Ovary (tissue), 3 donors: ENCODE data around the gene ATXN7.

Source experiments
- EP300 ChIP-seq: sonication (generic); formaldehyde crosslinking; IDR thresholded peaks from one replicate; pipeline ENCODE4 v1.6.1; 2017; ENCODE audit warnings: antibody characterized with exemption
- TF ChIP-seq, protein P1 (sequence below), 3 donors: fragments of 450-650 bp in 2 of 3; fragments of 200-600 bp in 1 of 3; IDR thresholded peaks; one replicate each; pipeline versions ENCODE4 v1.5.1 to v1.8.0; 2016 to 2022; ENCODE audit warnings: antibody characterized with exemption in 3 of 3, mild to moderate bottlenecking in 1 of 3
- donor health status: DM: no; HTN: no; CAD: no.

DNA sequence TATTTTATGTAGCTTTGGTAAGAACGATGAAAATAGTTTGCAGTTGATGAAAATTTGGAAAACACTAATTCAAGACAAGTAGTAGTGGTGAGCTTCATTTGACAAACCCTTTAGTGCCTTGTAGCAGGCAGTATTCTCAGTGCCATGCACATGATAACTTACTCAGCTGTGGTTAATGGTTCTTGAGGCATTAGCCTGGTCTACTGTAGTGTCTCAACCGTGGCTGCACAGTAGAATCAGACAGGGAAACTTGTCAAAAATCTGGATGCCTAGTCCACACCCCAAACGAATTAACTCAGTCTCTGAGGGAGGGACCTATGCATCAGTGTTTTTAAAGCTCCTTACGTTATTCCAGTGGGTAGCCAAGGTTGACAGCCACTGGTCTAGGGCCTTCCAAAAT is 114.2 kb downstream of the ATXN7 start:
- TF ChIP-seq, protein P1, sequence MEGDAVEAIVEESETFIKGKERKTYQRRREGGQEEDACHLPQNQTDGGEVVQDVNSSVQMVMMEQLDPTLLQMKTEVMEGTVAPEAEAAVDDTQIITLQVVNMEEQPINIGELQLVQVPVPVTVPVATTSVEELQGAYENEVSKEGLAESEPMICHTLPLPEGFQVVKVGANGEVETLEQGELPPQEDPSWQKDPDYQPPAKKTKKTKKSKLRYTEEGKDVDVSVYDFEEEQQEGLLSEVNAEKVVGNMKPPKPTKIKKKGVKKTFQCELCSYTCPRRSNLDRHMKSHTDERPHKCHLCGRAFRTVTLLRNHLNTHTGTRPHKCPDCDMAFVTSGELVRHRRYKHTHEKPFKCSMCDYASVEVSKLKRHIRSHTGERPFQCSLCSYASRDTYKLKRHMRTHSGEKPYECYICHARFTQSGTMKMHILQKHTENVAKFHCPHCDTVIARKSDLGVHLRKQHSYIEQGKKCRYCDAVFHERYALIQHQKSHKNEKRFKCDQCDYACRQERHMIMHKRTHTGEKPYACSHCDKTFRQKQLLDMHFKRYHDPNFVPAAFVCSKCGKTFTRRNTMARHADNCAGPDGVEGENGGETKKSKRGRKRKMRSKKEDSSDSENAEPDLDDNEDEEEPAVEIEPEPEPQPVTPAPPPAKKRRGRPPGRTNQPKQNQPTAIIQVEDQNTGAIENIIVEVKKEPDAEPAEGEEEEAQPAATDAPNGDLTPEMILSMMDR (IDR thresholded peaks at IDR 0.05) = no peak
- no peak for TF ChIP-seq EP300
